Measurements from ENCODE around the gene RGL4.
"Not testable (repeated sequence)": the region's sequence is repeated elsewhere in the genome, so short reads cannot be mapped to it uniquely, and the experiment has no call there.

RGL4 gene

DNA sequence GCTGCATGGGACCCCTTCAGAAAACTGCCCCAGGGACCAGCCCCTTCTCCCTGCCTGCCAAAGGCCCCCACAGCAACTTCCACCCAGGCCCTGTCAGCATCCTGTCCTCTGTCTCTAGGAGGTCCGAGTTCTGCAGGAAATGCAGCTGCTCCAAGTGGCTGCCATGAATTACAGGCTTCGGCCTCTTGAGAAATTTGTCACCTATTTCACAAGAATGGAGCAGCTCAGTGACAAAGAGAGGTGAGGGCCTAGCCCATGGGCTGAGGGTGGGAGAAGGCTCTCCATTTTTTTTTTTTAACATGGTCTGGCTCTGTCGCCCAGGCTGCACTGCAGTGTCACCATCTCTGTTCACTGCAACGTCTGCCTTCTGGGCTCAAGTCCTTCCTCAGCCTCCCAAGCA lies 7.3 kb downstream of the RGL4 start:
- DNase-seq (ENCODE audit: low read depth), result no peak

DNA sequence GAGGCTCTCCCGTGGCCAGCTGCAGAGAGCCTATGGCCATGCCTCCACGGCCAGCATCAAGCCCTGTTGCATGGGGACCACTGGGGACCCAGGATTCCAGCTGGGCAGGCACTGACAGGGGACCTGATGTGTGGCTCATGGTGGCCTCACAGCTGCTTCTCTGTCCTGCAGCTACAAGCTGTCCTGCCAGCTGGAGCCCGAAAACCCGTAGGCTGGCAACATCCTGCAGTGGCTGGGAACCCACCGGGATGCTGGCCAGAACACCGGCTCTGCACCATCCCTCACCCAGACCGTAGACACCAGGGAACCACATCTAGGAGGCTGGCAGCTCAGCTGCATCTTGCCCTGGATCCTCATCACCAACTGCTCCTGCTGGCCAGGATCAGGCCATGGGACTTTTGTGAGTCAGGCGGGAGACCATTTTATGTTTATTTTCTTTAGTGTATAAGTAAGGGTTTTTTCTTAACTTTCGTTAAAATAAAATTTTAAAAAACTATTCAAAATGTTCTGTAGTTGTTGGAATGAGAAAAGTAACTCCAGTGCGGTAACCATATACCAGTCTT lies 7.9 kb downstream of the RGL4 start:
- DNase-seq (ENCODE audit: low read depth), result no peak

DNA sequence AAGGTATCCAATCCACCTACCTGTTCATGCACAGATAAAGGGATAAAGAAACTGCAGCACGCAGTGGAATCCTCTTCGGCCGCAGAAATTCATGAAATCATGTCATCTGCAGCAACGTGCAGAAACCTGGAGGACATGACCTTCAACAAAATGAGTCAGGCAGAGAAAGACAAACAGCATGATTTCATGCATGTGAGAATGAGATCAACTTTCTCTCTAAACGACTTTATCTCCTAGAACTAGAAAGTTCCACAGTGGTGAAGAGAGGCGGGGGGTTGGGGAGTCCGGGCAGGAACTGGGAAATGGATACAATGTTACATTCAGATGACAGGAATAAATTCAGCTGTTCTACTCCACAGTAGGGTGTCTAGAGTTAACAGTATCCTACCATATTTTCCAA lies 9.9 kb downstream of the RGL4 start:
- no peak for DNase-seq (ENCODE audit: low read depth)

DNA sequence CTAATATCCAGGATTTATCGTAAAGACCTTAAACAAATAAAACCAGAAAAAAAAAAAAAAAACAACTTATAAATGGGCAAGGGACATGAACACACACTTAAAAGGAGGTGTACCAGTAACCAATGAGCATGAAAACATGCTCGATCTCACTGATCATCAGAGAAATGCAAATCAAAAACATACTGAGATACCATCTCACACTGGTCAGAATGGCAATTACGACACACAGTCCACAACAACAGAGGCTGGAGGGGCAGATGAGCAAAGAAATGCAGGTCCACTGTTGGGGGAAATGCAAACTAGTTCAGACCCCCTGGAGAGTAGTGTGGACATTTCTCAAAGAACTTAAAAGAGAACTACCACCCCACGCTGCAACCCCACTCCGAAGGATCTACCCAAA lies 13.2 kb downstream of the RGL4 start:
- DNase-seq (ENCODE audit: low read depth), result no peak

DNA sequence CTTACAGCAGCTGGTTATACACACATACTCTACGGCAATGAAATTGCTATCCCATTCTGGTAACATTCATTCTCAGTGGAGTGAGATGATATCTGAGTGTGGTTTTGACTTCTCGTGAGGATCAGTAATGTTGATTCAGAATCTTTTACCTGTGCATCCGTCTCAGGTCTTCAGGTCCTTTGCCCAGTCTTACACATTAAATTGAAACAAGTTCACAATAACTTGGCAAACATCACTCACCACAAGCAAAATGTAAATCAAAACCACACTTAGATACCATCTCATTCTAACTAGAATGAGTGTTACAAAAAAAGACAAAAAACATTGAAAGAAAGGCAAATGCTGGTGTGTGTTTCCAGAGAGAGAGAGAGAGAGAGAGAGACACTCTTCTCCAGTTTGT lies 14.0 kb downstream of the RGL4 start:
- no peak for DNase-seq (ENCODE audit: low read depth)

DNA sequence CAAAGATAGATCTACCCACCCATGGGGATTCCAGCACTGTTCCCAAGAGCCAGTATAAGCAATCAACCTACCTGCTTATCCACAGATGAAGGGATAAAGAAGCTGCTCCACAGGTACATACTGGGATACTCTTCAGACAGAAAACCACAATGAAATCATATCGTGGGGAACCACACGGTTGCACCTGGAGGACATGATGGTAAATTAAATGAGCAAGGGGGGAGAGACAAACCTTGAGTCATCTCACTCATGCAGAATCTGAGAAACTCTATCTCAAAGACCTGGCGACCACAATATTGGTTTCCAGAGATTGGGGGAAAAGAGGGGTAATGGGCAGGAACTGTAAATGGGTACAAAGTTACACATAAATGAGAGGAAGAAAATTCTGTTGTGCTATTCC lies 14.5 kb downstream of the RGL4 start:
- no peak for DNase-seq (ENCODE audit: low read depth)

DNA sequence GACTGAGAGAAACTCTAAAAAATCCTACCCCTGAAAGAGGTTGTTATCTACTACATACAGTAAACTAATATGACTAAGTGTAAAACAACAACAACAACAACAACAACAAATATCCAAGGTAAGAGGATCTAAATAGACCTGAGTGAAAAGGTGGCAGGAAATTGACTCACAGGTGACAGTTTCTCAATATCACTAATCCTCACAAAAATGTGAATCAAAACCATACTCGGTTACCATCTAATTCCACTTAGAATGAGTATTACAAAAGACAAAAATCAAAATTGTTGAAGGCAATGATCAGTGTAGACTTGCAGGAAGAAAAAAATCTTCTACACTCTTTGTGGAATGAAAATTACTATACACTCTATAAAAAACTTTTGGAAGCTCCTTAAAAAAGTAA lies 17.5 kb downstream of the RGL4 start:
- DNase-seq (ENCODE audit: low read depth), result no peak

DNA sequence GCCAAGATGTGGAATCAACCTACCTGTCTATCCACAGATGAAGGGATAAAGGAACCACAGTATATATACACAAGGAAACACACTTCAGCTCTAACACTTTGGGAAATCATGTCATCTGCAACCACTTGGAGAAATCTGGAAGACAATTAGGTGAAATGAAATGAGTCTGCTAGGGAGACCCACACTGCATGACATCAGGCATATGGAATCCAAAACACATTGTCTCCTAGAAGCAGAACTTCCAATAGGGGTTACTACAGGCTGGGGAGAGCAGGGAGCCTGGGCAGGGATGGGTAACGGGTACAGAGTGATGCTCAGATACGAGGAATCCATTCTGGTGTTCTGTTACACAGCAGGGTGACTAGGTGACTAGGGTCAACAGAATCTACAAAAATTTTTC lies 18.3 kb downstream of the RGL4 start:
- DNase-seq (ENCODE audit: low read depth), result no peak

DNA sequence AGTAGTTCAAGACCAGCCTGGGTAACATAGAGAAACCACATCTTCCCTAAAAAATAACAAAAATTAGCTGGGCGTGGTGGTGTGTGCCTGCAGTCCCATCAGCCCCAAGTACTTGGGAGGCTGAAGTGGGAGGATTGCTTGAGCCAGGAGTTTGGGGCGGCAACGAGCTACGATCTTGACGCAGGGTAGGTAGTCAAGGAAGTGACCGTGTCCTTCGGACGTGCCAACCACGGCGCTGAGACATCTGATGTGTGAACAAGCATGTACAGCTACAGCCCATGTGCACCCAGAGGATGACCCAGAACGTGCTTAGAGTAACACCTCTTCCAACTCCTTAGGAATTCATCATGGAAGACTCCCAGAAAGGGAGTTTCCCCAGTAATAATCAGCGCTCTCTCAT lies 21.4 kb downstream of the RGL4 start:
- DNase-seq (ENCODE audit: low read depth), result no peak

DNA sequence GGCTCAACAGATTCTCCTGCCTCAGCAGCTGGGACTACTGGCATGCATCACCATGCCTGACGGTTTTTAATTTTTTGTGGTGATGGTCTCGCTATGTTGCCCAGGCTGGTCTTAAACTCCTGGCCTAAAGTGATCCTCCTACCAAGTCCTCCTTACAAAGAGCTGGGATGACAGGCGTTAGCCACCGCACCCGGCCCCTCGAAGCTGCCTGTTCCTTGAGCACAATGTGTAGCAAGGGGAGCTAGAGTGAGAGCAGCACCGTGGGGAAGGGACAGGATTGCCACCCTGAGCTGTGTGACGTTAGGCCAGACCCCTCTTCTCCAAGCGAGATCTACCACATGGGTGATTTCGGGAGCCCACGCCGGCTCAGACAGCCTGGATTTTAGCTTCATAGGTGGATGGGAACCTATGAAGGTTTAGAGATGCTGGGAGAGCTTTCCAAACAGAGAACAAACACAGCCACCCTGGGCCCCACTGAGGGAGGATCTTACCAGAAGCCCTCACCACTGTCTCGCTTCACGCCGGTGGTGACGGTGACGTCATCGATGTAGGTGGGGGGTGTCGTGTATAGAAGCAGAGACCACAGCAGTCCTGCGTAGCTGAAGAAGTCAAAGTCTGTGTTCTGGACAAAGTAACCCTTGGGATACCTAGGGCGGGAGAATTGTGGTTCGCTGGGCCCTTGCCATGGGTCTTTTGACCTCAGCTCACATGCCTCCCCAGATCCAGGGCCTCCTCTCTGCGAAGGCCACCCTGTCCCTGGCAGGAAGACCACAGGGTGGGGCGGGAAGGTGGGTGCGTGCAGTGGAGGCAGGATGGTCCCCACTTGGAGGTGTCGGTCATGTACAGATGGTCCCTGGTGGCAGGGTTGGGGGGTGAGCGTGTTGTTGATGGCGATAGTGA lies 23.1 kb downstream of the RGL4 start:
- no peak for DNase-seq (ENCODE audit: low read depth)

DNA sequence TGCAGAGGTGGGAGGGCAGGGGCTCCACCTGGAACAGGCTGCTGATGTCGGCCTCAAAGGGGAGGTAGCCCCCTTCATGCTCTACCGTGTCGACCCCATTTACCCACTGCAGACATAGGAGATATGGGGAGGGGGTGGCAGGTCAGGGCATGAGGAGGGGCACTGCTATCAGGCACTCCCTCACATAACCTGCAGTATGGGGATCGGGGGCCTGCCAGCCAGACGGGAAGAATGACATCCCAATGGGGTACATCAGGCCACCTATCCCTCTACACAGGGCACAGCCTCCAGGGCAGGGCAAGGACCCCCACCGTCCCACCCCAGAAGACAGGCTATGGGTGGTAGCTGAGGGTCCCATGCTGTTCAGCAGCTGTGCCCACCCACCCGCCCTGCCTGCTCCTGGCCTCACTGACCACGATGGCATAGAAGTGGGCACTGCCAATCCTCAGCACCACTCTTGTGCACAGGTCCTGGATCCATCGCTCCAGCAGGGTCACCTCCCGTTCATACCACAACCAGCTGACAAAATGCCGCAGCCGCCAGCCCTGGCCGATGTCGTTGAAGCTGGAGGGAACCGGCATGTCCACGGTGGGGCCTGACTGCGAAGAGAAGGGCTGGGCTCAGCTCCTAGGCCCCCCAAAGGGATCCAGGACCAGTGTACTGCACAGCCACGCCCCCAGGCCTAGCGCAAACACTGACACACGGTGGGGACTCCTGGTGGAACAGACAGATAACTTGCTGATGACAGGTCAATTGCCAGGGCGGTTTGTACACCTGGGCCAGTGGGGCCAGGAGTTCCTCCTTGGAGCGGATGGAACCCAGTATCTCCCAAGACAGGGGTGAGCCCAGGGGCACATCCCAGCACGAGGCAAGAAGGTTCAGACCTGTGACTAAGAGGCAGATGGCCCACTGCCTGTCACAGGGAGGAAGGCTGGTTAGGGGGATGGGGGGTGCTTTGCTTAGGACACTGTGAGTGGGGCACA lies 24.1 kb downstream of the RGL4 start:
- no peak for DNase-seq (ENCODE audit: low read depth)

DNA sequence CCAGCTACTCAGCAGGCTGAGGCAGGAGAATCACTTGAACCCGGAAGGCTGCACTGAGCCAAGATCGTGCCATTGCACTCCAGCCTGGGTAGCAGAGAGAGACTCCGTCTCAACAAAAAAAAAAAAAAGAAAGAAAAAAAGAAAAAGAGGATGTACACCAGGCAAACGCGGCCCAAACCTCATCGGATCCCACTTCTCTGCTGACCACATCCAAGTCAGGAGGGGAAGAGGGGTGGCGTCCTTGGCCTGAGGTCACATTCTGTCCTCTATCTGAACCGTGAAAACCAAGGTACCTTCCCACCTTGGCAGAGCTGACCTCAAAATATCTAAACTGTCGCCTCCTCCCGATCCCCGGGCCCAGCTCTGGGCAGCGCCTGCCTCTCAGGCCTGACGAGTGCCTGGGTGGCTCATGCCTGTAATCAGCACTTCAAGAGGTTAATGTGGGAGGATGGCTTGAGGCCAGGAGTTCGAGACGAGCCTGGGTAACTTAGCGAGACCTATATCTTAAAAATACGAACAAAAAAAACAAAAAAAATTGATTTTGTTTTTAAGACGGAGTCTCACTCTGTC lies 25.1 kb downstream of the RGL4 start:
- no peak for DNase-seq (ENCODE audit: low read depth)

DNA sequence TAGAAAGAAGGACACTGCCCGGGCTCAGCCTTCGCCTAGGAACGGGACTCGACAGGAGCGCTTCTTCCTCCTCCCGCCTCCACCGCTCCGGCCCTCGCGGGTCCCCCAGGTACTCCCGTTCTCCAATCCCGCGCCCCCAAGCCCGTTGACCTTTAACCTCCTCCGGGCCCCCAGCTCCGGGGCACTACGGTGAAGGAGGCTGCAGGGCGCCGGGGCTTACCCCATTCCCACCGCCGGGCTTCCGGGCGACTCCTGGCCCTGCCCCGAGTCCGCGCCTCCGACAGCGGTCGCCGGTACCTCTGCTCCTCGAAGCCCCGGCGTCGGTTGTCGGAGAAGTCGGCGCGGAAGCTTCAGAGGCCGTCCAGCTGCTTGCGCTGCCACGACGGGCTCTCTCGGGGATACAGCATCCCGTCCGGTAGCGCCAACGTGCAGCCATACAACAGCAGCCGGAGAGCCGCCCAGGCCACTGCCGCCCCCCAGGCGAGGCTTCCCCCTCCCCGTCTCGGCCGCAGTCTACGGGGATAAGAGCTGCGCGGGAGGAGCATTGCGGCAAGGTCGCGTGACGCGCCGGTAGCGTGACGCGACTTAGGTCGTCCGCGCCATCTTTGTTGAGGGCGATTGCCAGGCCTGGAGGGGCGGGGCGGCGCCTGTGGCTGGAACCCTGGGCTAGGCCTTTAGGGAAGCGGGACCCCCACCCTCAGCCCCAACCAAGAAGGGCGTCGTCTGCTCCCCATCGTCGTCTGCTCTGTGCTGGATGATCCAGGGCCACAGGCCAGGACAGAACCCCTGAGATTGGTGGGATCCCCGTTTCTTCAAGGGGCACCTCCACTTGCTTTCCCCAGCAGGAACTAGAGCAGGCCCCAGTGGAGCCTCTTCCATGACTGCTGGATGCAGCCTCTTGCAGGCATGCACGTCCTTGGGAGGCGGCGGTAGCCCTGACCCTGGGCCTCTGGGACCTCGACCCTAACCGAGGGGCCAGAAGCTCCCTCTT lies 26.3 kb downstream of the RGL4 start:
- DNase-seq (ENCODE audit: low read depth), result peak; percentile 62

DNA sequence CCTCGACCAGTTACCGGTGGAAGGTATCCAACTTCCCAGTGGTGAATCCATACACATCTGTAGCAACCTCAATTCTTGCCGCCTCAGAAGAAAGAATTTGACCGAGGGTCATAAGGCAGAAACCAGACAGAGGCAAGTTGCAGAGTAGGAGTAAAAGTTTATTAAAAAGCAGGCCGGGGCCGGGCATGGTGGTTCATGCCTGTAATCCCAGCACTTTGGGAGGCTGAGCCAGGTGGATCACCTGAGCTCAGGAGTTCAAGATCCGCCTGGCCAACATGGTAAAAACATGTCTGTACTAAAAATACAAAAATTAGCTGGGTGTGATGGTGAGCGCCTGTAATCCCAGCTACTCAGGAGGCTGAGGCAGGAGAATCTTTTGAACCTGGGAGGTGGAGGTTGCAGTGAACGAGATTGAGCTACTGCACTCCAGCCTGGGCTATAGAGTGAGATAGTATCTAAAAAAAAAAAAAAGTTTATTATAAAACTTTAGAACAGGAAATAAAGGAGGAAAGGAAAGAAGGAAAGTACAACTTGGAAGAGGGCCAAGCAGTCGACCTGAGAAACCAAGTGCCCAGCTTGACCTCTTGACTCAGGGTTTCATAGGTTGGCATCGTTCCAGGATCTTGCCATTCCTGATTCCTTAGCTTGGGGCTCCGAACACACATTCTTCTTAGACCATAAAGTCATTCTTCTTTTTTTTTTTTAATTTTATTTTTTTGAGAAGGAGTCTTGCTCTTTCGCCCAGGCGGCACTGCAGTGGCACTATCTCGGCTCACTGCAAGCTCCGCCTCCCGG lies 27.8 kb downstream of the RGL4 start:
- DNase-seq (ENCODE audit: low read depth), result no peak

DNA sequence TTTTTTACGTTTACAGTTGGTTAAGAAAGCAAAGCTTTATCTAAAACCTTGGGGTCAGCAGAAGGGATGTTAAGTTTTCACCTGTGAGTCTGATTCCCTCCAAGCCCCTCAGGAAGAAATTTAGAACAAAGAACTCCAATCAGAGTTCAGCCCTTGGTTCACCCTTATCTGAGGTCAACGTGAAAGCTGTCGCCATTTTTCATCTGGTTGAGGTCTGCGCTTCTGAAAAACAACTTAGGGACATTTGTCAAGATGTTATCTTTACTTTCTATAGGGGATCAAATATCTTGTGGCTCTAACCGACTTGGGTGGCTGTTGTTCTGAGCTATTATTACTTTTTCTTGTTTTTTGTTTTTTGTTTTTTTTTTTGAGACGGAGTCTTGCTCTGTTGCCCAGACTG lies 30.0 kb downstream of the RGL4 start:
- no peak for DNase-seq (ENCODE audit: low read depth)

DNA sequence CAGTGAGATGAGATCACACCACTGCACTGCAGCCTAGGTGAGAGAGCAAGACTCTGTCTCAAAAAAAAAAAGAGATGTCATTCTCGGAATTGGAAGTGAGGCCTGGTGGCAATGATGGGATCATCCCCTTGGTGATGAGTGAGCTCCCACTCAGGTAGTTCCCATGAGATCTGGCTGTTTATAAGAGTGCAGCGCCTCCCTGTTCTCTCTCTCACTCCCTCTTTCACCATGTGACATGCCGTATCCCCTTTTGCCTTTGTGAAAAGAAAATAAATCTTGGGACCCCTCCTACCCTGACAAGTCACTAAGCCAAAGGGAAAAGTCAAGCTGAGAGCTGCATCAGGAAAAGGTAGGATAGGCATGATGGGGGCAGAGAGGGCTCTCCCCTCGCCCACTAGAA lies 31.3 kb downstream of the RGL4 start:
- DNase-seq (ENCODE audit: low read depth), result no peak

DNA sequence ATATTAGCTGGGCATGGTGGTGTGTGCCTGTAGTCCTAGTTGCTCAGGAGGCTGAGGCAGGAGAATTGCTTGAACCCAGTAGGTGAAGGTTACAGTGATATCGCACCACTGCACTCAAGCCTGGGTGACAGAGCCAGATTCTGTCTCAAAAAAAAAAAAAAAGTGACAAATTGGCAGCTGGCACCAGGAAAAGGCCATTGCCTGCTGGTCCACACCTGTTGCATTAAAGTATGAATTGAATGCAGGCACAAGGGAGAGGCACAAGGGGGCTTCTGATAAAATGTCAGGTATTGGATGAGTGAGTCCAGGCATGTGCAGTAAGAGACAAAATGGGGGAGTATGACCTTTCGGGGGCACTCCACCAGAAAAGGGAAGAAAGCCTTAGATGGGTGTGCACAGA lies 31.9 kb downstream of the RGL4 start:
- DNase-seq (ENCODE audit: low read depth), result no peak

DNA sequence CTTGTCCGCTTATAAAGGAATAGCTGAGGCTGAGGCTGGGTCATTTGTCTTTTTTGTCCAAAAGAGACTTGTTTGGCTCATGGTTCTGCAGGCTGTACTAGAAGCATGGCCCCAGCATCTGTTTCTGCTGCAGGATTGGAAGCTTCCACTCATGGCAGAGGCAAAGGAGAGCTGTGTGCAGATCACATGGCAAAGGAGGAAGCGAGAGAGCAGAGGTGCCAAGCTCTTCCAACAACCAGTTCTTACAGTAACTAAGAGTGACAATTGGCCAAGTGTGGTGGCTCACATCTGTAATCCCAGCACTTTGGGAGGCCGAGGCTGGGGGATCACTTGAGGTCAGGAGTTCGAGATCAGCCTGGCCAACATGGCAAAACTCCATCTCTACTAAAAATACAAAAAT lies 37.3 kb downstream of the RGL4 start:
- DNase-seq (ENCODE audit: low read depth), result not testable (repeated sequence)

DNA sequence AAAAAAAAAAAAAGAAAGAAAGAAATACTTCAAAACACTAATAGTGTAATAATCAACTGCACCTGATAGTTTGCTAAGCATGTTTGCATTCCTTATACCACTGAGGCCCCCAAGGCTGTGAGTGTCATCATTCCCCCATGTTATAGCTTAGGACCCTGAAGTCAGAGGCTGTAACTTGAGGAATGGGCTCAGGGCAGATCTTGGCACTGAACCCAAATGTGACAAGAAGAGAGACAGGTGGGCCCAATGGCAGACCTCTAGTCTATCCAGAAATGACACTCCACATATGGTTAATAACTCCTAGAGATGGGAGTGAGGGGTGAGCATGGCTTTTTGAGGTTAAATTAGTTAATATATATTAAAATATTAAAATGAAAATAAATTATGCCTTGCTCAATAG lies 46.9 kb downstream of the RGL4 start:
- no peak for DNase-seq (ENCODE audit: low read depth)

Measured in stromal cell of bone marrow (primary cell).